Measurements from ENCODE around the gene RMND5A. TPM values are rescaled to one million over a fixed set of nuclear protein-coding genes. Genes with fewer than 3 reads are reported as not detected.

RMND5A gene, protein sequence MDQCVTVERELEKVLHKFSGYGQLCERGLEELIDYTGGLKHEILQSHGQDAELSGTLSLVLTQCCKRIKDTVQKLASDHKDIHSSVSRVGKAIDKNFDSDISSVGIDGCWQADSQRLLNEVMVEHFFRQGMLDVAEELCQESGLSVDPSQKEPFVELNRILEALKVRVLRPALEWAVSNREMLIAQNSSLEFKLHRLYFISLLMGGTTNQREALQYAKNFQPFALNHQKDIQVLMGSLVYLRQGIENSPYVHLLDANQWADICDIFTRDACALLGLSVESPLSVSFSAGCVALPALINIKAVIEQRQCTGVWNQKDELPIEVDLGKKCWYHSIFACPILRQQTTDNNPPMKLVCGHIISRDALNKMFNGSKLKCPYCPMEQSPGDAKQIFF
- 11.4 and 16.6 TPM in 2 replicates for total RNA-seq

DNA sequence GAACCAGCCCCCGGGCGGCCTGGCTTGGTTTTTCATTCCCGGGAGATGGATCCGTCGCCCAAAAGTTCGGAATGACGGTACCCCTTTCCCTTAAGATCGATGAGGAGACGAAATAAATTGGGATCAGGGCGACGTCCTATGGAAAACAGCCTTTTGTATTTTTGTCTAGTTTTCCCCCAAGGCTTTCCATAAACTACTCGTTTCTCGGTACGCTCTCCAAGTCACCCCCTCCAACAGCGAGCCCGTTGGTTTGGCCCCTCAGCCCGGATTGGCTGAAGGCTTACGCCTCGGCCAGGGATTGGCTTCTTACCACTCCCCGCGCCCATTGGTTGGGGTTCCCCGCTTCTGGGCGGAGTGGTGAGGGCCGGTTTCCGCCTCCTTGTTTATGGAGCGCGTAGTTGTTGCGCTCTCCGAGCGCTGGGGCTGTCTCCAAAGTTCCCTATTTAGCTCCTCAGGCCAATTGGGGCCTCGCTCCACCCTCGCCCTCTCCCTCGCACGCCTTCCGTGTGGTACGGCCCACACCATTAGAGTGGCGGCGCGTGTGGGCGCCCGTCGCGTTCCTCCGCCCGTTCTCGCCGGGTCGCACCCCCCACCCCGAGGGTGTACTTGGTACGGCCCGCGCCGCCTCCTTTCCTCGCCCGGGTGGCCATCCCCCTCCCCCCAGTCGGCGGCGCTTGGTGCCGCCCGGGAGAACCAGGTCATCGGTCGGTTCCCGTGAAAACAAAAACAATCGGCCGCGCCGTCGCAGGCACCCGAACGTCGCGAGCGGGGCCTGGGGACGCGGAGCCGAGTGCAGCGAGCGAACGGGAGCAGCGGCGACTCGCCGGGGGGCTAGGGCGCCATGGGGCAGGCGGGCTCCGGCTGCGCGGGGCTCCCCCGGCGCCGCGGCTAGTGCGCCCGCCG is at the start of gene RMND5A:
Gene RMND5A, plus strand, starts transcription at position 655 of the 903 bp plus-strand sequence. CDS start 377 bp downstream, outside the sequence.

DNA sequence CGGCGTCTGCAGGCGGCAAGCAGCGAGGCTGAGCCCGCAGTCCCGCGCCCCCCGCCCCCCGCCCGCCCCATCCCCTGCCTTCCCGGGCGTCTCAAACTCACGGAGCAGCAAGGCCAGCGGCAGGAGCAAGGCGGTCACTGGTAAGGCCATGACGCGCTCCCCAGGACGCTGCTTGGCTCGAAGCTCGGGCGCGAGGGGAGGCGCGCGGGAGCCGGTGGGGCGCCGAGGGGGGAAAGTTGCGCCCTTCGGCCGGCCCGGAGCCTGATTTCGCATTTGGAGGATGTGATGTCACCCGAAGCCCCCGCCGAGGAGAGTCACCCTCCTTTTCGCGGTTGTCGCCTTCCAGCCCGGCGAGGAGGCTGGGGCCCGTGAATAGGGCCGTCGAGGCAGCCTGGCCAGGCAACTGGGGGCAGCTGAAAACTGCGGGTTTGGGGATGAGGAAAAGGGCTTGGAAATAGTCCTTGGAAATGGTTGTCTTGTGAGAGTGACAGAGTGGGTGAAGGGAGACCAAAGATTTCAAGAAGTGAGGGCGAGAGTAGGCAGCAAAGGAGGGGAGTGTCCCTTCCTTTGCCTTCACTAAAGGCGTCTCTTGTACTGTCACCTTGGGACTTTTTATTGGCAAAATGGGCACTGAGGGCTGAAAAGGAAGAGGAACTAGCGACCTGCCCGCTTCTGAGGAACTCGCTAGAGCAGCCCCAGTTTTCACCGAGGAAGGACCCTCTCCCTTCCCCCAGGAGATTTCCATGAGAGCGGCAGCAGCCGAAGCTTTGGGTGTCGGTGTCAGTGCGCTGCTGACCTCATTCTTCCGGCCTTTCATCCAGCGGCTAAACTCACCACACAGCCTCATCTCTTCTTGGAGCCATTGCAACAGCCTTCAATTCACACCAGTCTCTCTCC is 70.8 kb downstream of the RMND5A start, which contains the start of gene CD8A:
Gene CD8A, minus strand, starts transcription at position 238 of the 897 bp plus-strand sequence. Its CDS starts 88 bp downstream, at position 150.

Other genes with a start within 250 kb of the RMND5A start
- 43.4 and 43.7 TPM in 2 replicates for gene CHMP3, start 156.8 kb upstream of the RMND5A start, total RNA-seq
- gene RNF103, start 96.4 kb upstream of the RMND5A start, total RNA-seq, result 10.7 and 11.9 TPM in 2 replicates
- gene CD8A, start 70.6 kb downstream of the RMND5A start, total RNA-seq, result under 0.01 TPM in 1 of 2 replicates, not detected in the other
- gene CD8B, start 141.6 kb downstream of the RMND5A start, total RNA-seq, result not detected in 2 replicates
- gene RGPD1, start 221.8 kb downstream of the RMND5A start, total RNA-seq, result 0.37 and 3.5 TPM in 2 replicates